ENCODE measurements around the gene NSG1. TPM values are rescaled to one million over a fixed set of nuclear protein-coding genes. Genes with fewer than 3 reads are reported as not detected.
A peak's percentile ranks its signal among the peaks of the same experiment; 100 is the strongest.

The NSG1 gene
- total and polyA plus RNA-seq, 2 experiments from 2014 or later: 0.31 to 0.86 TPM

- Histone ChIP-seq H3K27ac (no peak overlapping the region), H2AFZ (no peak overlapping the region), H3K9ac (no peak overlapping the region), H3K4me2 (ENCODE audit: unreplicated experiment) (no peak overlapping the region), H4K20me1 (ENCODE audit: insufficient read depth) (no peaks in the 10 kb centered on the region), H3K9me3 (ENCODE audit: low read depth) (no peaks in the 10 kb centered on the region), H3K27me3 (replicated peaks; ENCODE audit: insufficient read depth) (peaks cover 75% of the 10 kb centered on the region), H3K79me2 (ENCODE audit: insufficient read depth) (no peaks in the 10 kb centered on the region), H3K4me3 (no peak overlapping the region), H3K4me1 (ENCODE audit: insufficient read depth) (0 out of 2 replicates have a peak, but pooled peaks cover 4% of the 10 kb centered on the region), H3K9me2 (ENCODE audit: insufficient read depth) (no peaks in the 10 kb centered on the region), H3K36me3 (ENCODE audit: low read depth) (no peaks in the 10 kb centered on the region), H3F3A (ENCODE audit: insufficient read depth) (no peaks in the 10 kb centered on the region)
- DNase-seq: peak; percentile 41
- in situ Hi-C loops (cut with MboI): no loop called here
- TF ChIP-seq EZH2phosphoT487 (IDR thresholded peaks at IDR 0.05; ENCODE audit: insufficient read depth, low read depth) (no peak), EZH2 (IDR thresholded peaks at IDR 0.05; ENCODE audit: insufficient read depth, poor library complexity, severe bottlenecking) (no peak)
- 69 to 75% methylated on average over 5 of the region's 5 CpGs for WGBS, 2 experiments (ENCODE audit: low coverage in 1 of 2, low lambda C conversion rate in 2 of 2, missing lambda C conversion rate in 2 of 2)
These were observed 2.1 kb upstream of the NSG1 start for GRCh38 chr4:4384837-4385236.

GRCh38 chr4:4385729-4386295, 1.1 kb upstream of the NSG1 start:
- Histone ChIP-seq H3K27ac (no peak overlapping the region), H3K27me3 (replicated peaks; ENCODE audit: insufficient read depth) (peaks cover 76% of the 10 kb centered on the region), H2AFZ (no peak overlapping the region), H3K9me2 (ENCODE audit: insufficient read depth) (no peaks in the 10 kb centered on the region), H3K4me3 (no peak overlapping the region), H4K20me1 (ENCODE audit: insufficient read depth) (no peaks in the 10 kb centered on the region), H3K9me3 (ENCODE audit: low read depth) (no peaks in the 10 kb centered on the region), H3K36me3 (ENCODE audit: low read depth) (no peaks in the 10 kb centered on the region), H3K4me1 (ENCODE audit: insufficient read depth) (0 out of 2 replicates have a peak, but pooled peaks cover 4% of the 10 kb centered on the region), H3K9ac (no peak overlapping the region), H3F3A (ENCODE audit: insufficient read depth) (no peaks in the 10 kb centered on the region), H3K79me2 (ENCODE audit: insufficient read depth) (no peaks in the 10 kb centered on the region), H3K4me2 (ENCODE audit: unreplicated experiment) (peak overlapping the region; percentile 65)
- in situ Hi-C loops (cut with MboI): no loop called here
- DNase-seq: no peak
- WGBS, 2 experiments (ENCODE audit: low coverage in 1 of 2, low lambda C conversion rate in 2 of 2, missing lambda C conversion rate in 2 of 2): 3 to 5% methylated on average over 29 to 38 of the region's 38 CpGs
- TF ChIP-seq EZH2phosphoT487 (IDR thresholded peaks at IDR 0.05; ENCODE audit: insufficient read depth, low read depth) (no peak), EZH2 (IDR thresholded peaks at IDR 0.05; ENCODE audit: insufficient read depth, poor library complexity, severe bottlenecking) (no peak)

- no peaks in the 10 kb centered on the region for H3F3A ChIP-seq (ENCODE audit: insufficient read depth)
- no peak overlapping the region for H3K27ac ChIP-seq
- TF ChIP-seq EZH2 (IDR thresholded peaks at IDR 0.05; ENCODE audit: insufficient read depth, poor library complexity, severe bottlenecking) (no peak), EZH2phosphoT487 (IDR thresholded peaks at IDR 0.05; ENCODE audit: insufficient read depth, low read depth) (no peak)
- peaks cover 71% of the 10 kb centered on the region for H3K27me3 ChIP-seq (replicated peaks; ENCODE audit: insufficient read depth)
- no peaks in the 10 kb centered on the region for H4K20me1 ChIP-seq (ENCODE audit: insufficient read depth)
- H3K9me2 ChIP-seq (ENCODE audit: insufficient read depth): no peaks in the 10 kb centered on the region
- no peak overlapping the region for H3K9ac ChIP-seq
- no peak overlapping the region for H2AFZ ChIP-seq
- peak overlapping the region; percentile 65 for H3K4me2 ChIP-seq (ENCODE audit: unreplicated experiment)
- H3K4me3 ChIP-seq: peak overlapping the region; percentile 54
- no peaks in the 10 kb centered on the region for H3K36me3 ChIP-seq (ENCODE audit: low read depth)
- H3K9me3 ChIP-seq (ENCODE audit: low read depth): no peaks in the 10 kb centered on the region
- H3K4me1 ChIP-seq (ENCODE audit: insufficient read depth): 0 out of 2 replicates have a peak, but pooled peaks cover 4% of the 10 kb centered on the region
- DNase-seq: no peak
- WGBS, 2 experiments (ENCODE audit: low coverage in 1 of 2, low lambda C conversion rate in 2 of 2, missing lambda C conversion rate in 2 of 2): 3 to 5% methylated on average over 15 to 35 of the region's 36 CpGs
- in situ Hi-C loops (cut with MboI): no loop called here
- no peaks in the 10 kb centered on the region for H3K79me2 ChIP-seq (ENCODE audit: insufficient read depth)
These were observed 586 bp upstream of the NSG1 start for GRCh38 chr4:4386296-4386735.

- Histone ChIP-seq H3K9ac (no peak overlapping the region), H3K4me1 (ENCODE audit: insufficient read depth) (0 out of 2 replicates have a peak, but pooled peaks cover 4% of the 10 kb centered on the region), H3K27ac (no peak overlapping the region), H4K20me1 (ENCODE audit: insufficient read depth) (no peaks in the 10 kb centered on the region), H3K27me3 (replicated peaks; ENCODE audit: insufficient read depth) (peaks cover 73% of the 10 kb centered on the region), H3K9me3 (ENCODE audit: low read depth) (no peaks in the 10 kb centered on the region), H3F3A (ENCODE audit: insufficient read depth) (no peaks in the 10 kb centered on the region), H2AFZ (no peak overlapping the region), H3K4me2 (ENCODE audit: unreplicated experiment) (no peak overlapping the region), H3K36me3 (ENCODE audit: low read depth) (no peaks in the 10 kb centered on the region), H3K79me2 (ENCODE audit: insufficient read depth) (no peaks in the 10 kb centered on the region), H3K9me2 (ENCODE audit: insufficient read depth) (no peaks in the 10 kb centered on the region), H3K4me3 (peak overlapping the region; percentile 54; the same call in 1 of the 2 replicates)
- 4 to 8% methylated on average over 27 to 53 of the region's 62 CpGs for WGBS, 2 experiments (ENCODE audit: low coverage in 1 of 2, low lambda C conversion rate in 2 of 2, missing lambda C conversion rate in 2 of 2)
- in situ Hi-C loops (cut with MboI): no loop called here
- TF ChIP-seq EZH2 (IDR thresholded peaks at IDR 0.05; ENCODE audit: insufficient read depth, poor library complexity, severe bottlenecking): no peak
- TF ChIP-seq EZH2phosphoT487 (IDR thresholded peaks at IDR 0.05; ENCODE audit: insufficient read depth, low read depth): no peak
- peak; percentile 24 for DNase-seq
These were observed 819 bp downstream of the NSG1 start for GRCh38 chr4:4387531-4388310.

Data from GM23248 (cell line).